Activated naive CD8-positive, alpha-beta T cell treated with anti-CD3 and anti-CD28 coated beads, Interleukin-2, amount 50 U/mL, for 24 hours (primary cell): ENCODE data around the gene LCN1.
"Not testable (repeated sequence)": the region's sequence is repeated elsewhere in the genome, so short reads cannot be mapped to it uniquely, and the experiment has no call there.

Experiments
- ATAC-seq: fragments of 150-1000 bp; cut with Tn5 transposase; one replicate; pipeline ENCODE4 v1.10.0; 2021
- DNase-seq: peaks from one replicate; pipeline ENCODE4 v3.0.0; 2021
- H3K27ac Mint-ChIP-seq: one replicate; pipeline ENCODE4 v1.8.0; 2021; ENCODE audit warnings: mild to moderate bottlenecking, mixed read lengths
- H3K27me3 Mint-ChIP-seq: one replicate; pipeline ENCODE4 v1.8.0; 2021; ENCODE audit warnings: mixed read lengths
- H3K36me3 Mint-ChIP-seq: one replicate; pipeline ENCODE4 v1.8.0; 2021; ENCODE audit warnings: low read depth, mixed read lengths
- H3K4me1 Mint-ChIP-seq: one replicate; pipeline ENCODE4 v1.8.0; 2021; ENCODE audit warnings: mixed read lengths
- H3K4me3 Mint-ChIP-seq: one replicate; pipeline ENCODE4 v1.8.0; 2021; ENCODE audit warnings: mild to moderate bottlenecking, moderate library complexity, mixed read lengths
- H3K9me3 Mint-ChIP-seq: one replicate; pipeline ENCODE4 v1.8.0; 2021; ENCODE audit warnings: mixed read lengths

The LCN1 gene

GRCh38 chr9:135507104-135508035 is 13.9 kb upstream of the LCN1 start:
- no peak for ATAC-seq
- peaks cover 15% of the 10 kb centered on the region for H3K36me3 Mint-ChIP-seq
- no peak overlapping the region for H3K27ac Mint-ChIP-seq
- no peak overlapping the region for H3K4me3 Mint-ChIP-seq
- no peak for DNase-seq
- peaks cover 18% of the 10 kb centered on the region for H3K4me1 Mint-ChIP-seq
- H3K27me3 Mint-ChIP-seq = peaks cover 4% of the 10 kb centered on the region
- H3K9me3 Mint-ChIP-seq = peaks cover 11% of the 10 kb centered on the region

GRCh38 chr9:135508211-135508820 is 12.9 kb upstream of the LCN1 start:
- peaks cover 11% of the 10 kb centered on the region for H3K9me3 Mint-ChIP-seq
- H3K27me3 Mint-ChIP-seq = peaks cover 9% of the 10 kb centered on the region
- H3K4me1 Mint-ChIP-seq = peaks cover 9% of the 10 kb centered on the region
- H3K27ac Mint-ChIP-seq = no peak overlapping the region
- ATAC-seq = no peak
- no peak for DNase-seq
- H3K4me3 Mint-ChIP-seq = no peak overlapping the region
- H3K36me3 Mint-ChIP-seq = peaks cover 12% of the 10 kb centered on the region

GRCh38 chr9:135509458-135509857 is 11.8 kb upstream of the LCN1 start:
- DNase-seq (no peak), ATAC-seq (no peak)
- Mint-ChIP-seq H3K27ac (no peak overlapping the region), H3K4me3 (no peak overlapping the region), H3K36me3 (peaks cover 7% of the 10 kb centered on the region), H3K4me1 (peaks cover 7% of the 10 kb centered on the region), H3K27me3 (peaks cover 9% of the 10 kb centered on the region), H3K9me3 (peaks cover 11% of the 10 kb centered on the region)

GRCh38 chr9:135512241-135512603 is 9.0 kb upstream of the LCN1 start:
- ATAC-seq = no peak
- Mint-ChIP-seq H3K27me3 (peaks cover 9% of the 10 kb centered on the region), H3K9me3 (peaks cover 11% of the 10 kb centered on the region), H3K36me3 (peaks cover 2% of the 10 kb centered on the region), H3K27ac (no peak overlapping the region), H3K4me1 (peaks cover 10% of the 10 kb centered on the region), H3K4me3 (no peak overlapping the region)
- no peak for DNase-seq

- Mint-ChIP-seq H3K27me3 (peaks cover 12% of the 10 kb centered on the region), H3K9me3 (peaks cover 11% of the 10 kb centered on the region), H3K4me1 (peaks cover 10% of the 10 kb centered on the region), H3K36me3 (peaks cover 2% of the 10 kb centered on the region), H3K4me3 (no peak overlapping the region), H3K27ac (no peak overlapping the region)
- no peak for DNase-seq
- no peak for ATAC-seq
These were observed 8.3 kb upstream of the LCN1 start for GRCh38 chr9:135512904-135513303.

- no peak for ATAC-seq
- DNase-seq = no peak
- no peak overlapping the region for H3K27ac Mint-ChIP-seq
- H3K9me3 Mint-ChIP-seq = peaks cover 11% of the 10 kb centered on the region
- H3K4me3 Mint-ChIP-seq = no peak overlapping the region
- peaks cover 2% of the 10 kb centered on the region for H3K36me3 Mint-ChIP-seq
- H3K27me3 Mint-ChIP-seq = peaks cover 16% of the 10 kb centered on the region
- peaks cover 10% of the 10 kb centered on the region for H3K4me1 Mint-ChIP-seq
These were observed 7.8 kb upstream of the LCN1 start for GRCh38 chr9:135513351-135513846.

GRCh38 chr9:135513906-135514305 is 7.3 kb upstream of the LCN1 start:
- not testable (repeated sequence) for H3K27ac Mint-ChIP-seq, H3K4me3 Mint-ChIP-seq, H3K9me3 Mint-ChIP-seq, H3K36me3 Mint-ChIP-seq, DNase-seq, ATAC-seq
- Mint-ChIP-seq H3K27me3 (peaks cover 18% of the 10 kb centered on the region), H3K4me1 (peaks cover 10% of the 10 kb centered on the region)

GRCh38 chr9:135514342-135515082 is 6.7 kb upstream of the LCN1 start:
- peaks cover 19% of the 10 kb centered on the region for H3K27me3 Mint-ChIP-seq
- H3K27ac Mint-ChIP-seq = no peak overlapping the region
- no peaks in the 10 kb centered on the region for H3K36me3 Mint-ChIP-seq
- H3K4me1 Mint-ChIP-seq = peaks cover 10% of the 10 kb centered on the region
- ATAC-seq (no peak), DNase-seq (no peak)
- H3K9me3 Mint-ChIP-seq = peaks cover 1% of the 10 kb centered on the region
- H3K4me3 Mint-ChIP-seq = no peak overlapping the region

- Mint-ChIP-seq H3K4me1 (peaks cover 10% of the 10 kb centered on the region), H3K36me3 (no peaks in the 10 kb centered on the region), H3K27ac (no peak overlapping the region), H3K9me3 (no peaks in the 10 kb centered on the region), H3K4me3 (no peak overlapping the region), H3K27me3 (peaks cover 19% of the 10 kb centered on the region)
- ATAC-seq = no peak
- DNase-seq = no peak
These were observed 5.9 kb upstream of the LCN1 start for GRCh38 chr9:135515083-135515951.

GRCh38 chr9:135516132-135516860 is 4.9 kb upstream of the LCN1 start:
- ATAC-seq (no peak), DNase-seq (no peak)
- H3K27ac Mint-ChIP-seq = no peak overlapping the region
- peaks cover 19% of the 10 kb centered on the region for H3K27me3 Mint-ChIP-seq
- H3K4me1 Mint-ChIP-seq = peaks cover 8% of the 10 kb centered on the region
- no peaks in the 10 kb centered on the region for H3K9me3 Mint-ChIP-seq
- H3K4me3 Mint-ChIP-seq = no peak overlapping the region
- H3K36me3 Mint-ChIP-seq = no peaks in the 10 kb centered on the region

GRCh38 chr9:135517407-135517822 is 3.8 kb upstream of the LCN1 start:
- no peaks in the 10 kb centered on the region for H3K9me3 Mint-ChIP-seq
- H3K4me3 Mint-ChIP-seq = no peak overlapping the region
- no peak overlapping the region for H3K27ac Mint-ChIP-seq
- DNase-seq (no peak), ATAC-seq (no peak)
- peaks cover 3% of the 10 kb centered on the region for H3K4me1 Mint-ChIP-seq
- peaks cover 17% of the 10 kb centered on the region for H3K27me3 Mint-ChIP-seq
- no peaks in the 10 kb centered on the region for H3K36me3 Mint-ChIP-seq

- H3K27me3 Mint-ChIP-seq = peaks cover 12% of the 10 kb centered on the region
- peaks cover 3% of the 10 kb centered on the region for H3K4me1 Mint-ChIP-seq
- ATAC-seq (no peak), DNase-seq (no peak)
- no peaks in the 10 kb centered on the region for H3K9me3 Mint-ChIP-seq
- H3K36me3 Mint-ChIP-seq = no peaks in the 10 kb centered on the region
- H3K4me3 Mint-ChIP-seq = no peak overlapping the region
- no peak overlapping the region for H3K27ac Mint-ChIP-seq
These were observed 1.9 kb upstream of the LCN1 start for GRCh38 chr9:135519179-135519971.

GRCh38 chr9:135521608-135522095 is 412 bp downstream of the LCN1 start:
- no peaks in the 10 kb centered on the region for H3K36me3 Mint-ChIP-seq

More at GRCh38 chr9:135521608-135522095, 412 bp downstream of the LCN1 start:
- H3K4me1 Mint-ChIP-seq = no peaks in the 10 kb centered on the region
- H3K4me3 Mint-ChIP-seq = no peak overlapping the region
- H3K27me3 Mint-ChIP-seq = peaks cover 12% of the 10 kb centered on the region
- H3K27ac Mint-ChIP-seq = no peak overlapping the region
- DNase-seq (no peak), ATAC-seq (no peak)
- H3K9me3 Mint-ChIP-seq = no peaks in the 10 kb centered on the region
